Measurements from ENCODE around the gene OMG. TPM values are rescaled to one million over a fixed set of nuclear protein-coding genes. Genes with fewer than 3 reads are reported as not detected.

Gene OMG, protein sequence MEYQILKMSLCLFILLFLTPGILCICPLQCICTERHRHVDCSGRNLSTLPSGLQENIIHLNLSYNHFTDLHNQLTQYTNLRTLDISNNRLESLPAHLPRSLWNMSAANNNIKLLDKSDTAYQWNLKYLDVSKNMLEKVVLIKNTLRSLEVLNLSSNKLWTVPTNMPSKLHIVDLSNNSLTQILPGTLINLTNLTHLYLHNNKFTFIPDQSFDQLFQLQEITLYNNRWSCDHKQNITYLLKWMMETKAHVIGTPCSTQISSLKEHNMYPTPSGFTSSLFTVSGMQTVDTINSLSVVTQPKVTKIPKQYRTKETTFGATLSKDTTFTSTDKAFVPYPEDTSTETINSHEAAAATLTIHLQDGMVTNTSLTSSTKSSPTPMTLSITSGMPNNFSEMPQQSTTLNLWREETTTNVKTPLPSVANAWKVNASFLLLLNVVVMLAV
- not detected in 2 replicates for total RNA-seq

DNA sequence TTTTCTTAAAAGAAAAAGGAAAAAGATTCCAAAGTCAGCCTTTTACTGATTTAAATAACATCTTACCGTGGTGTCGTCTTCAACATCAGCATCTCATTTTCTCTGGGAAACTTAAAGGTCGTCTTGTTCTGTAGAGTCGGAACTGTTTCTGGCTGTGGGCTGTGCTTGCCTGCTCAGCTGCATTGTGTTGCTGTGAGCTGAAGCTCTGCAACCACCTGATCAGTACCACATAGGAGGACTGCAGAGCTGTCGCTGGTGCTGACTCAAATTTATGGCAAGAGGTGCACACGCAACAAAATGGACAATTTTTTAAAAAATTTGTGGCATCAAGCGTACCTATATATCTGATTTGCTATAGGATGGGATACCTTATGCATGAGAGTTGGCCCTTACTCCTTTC, at the start of gene OMG:
Gene OMG, minus strand, starts transcription at position 150 of the 400 bp plus-strand sequence. CDS start 908 bp downstream, outside the sequence.

DNA sequence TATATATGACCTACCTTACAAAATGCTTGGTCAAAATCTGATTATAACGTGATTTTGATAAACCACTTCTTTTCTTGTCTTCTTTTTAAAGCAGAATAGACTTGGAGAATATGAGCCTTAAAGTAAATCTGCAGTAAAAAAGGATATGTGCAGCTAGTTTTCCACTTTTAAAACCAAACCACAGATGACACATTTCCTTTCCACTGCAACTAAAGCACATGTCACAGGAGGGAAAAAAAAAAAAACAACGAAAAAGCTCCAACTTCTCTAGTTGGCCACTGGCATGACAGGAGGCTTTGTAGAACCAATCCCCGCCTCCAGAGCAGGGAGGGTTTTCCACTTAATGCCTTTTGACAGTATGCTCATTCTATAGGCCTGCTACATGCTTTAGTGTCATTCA, 24.4 kb upstream of the OMG start, which contains the start of gene EVI2A:
Gene EVI2A, minus strand, starts transcription at position 142 of the 400 bp plus-strand sequence. CDS start 2,609 bp downstream, outside the sequence.

DNA sequence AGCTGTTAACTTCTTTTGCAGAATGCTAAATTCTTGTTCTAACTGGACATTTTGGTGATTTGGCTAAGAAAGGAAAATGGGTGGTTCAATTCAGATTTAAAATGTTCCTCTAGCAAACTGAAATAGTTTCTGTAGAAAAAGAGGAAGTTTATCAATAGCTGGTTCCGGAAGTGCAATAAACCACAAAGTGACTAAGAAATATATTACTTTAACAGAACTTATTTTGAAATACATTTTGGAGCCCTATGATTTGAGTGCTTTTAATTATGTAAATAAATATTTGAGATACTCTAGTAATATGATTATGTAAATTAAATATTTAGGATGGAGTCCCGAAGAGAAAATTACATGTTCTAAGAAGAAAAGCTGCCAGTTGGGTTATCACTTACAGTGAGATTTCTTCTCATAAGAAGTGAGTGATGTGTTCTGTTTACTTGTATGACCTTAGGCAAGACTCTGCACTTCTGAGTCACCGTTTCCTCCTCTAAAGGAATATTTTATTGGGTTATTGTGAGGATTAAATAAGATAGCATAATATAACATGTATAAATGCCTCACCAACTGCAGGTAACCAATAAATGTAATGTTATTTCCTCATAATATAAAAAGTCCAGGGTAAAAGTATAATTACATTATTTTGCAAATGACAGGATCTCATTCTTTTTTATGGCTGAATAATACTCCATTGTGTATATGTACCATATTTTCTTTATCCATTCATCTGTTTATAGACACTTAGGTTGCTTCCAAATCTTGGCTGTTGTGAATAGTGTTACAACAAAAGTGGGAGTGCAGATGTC, 17.1 kb upstream of the OMG start, which contains the start of gene EVI2B:
Gene EVI2B, minus strand, starts transcription at position 73 of the 800 bp plus-strand sequence. CDS start 8,445 bp downstream, outside the sequence.

Other genes starting within 250 kb of the OMG start
- 25.4 and 26.6 TPM in 2 replicates for gene NF1, start 202.3 kb downstream of the OMG start, total RNA-seq
- 1.6 and 1.7 TPM in 2 replicates for gene EVI2B, start 16.8 kb upstream of the OMG start, total RNA-seq
- 3.5 and 6.0 TPM in 2 replicates for gene EVI2A, start 24.4 kb upstream of the OMG start, total RNA-seq
- 0.18 and 0.86 TPM in 2 replicates for gene RAB11FIP4, start 94.4 kb upstream of the OMG start, total RNA-seq

Data from myometrial cell (primary cell).